Left ventricle myocardium inferior (tissue), 1 donor: ENCODE results near the gene RFC4. TPM values are rescaled to one million over a fixed set of nuclear protein-coding genes. Genes with fewer than 3 reads are reported as not detected.
"Not testable (repeated sequence)": the region's sequence is repeated elsewhere in the genome, so short reads cannot be mapped to it uniquely, and the experiment has no call there.

Experiments
- DNase-seq: peaks from one replicate; pipeline ENCODE4 v3.0.0-alpha.2; 2020
- H3K27ac ChIP-seq: fragments of 200-600 bp; replicated peaks from 2 replicates; pipeline ENCODE4 v1.8.0; 2021
- H3K27me3 ChIP-seq: fragments of 200-600 bp; 2 replicates; pipeline ENCODE4 v1.8.0; 2021; ENCODE audit warnings: low read depth
- H3K36me3 ChIP-seq: fragments of 200-600 bp; 2 replicates; pipeline ENCODE4 v1.8.0; 2021
- H3K4me1 ChIP-seq: fragments of 200-600 bp; 2 replicates; pipeline ENCODE4 v1.8.0; 2021
- H3K4me3 ChIP-seq: fragments of 200-600 bp; 2 replicates; pipeline ENCODE4 v1.8.0; 2021; ENCODE audit warnings: mild to moderate bottlenecking, moderate library complexity
- H3K9me3 ChIP-seq: fragments of 200-600 bp; replicated peaks from 2 replicates; pipeline ENCODE4 v1.8.0; 2021
- CTCF ChIP-seq: fragments of 200-600 bp; IDR thresholded peaks from 2 replicates; pipeline ENCODE4 v1.8.0; 2021; ENCODE audit warnings: antibody characterized with exemption, mild to moderate bottlenecking, borderline replicate concordance
- intact Hi-C: fragments of 100-400 bp; cut with micrococcal nuclease; formaldehyde crosslinking; loops from one replicate; pipeline ENCODE4 v1.11.0; 2022
- total RNA-seq: library from RNA; stranded (reverse); fragmentation: NEBNext Ultra II Directional; extraction: Animal tissue kit (Norgen Biotek cat#: 25700); gene quantifications from one replicate; pipeline ENCODE4 v1.2.1, GENCODE V29; 2021
- donor health status: DM: no; HTN: yes; CAD: no; lungs with severe emphysema.

RFC4 gene
- total RNA-seq, 1 donor from 2014 or later: 9.6 TPM

- Histone ChIP-seq H3K9me3 (no peaks in the 10 kb centered on the region), H3K27me3 (peaks cover 8% of the 10 kb centered on the region), H3K27ac (no peak overlapping the region), H3K4me3 (no peak overlapping the region), H3K4me1 (no peaks in the 10 kb centered on the region), H3K36me3 (no peaks in the 10 kb centered on the region)
- no peak for DNase-seq
- intact Hi-C loops: no loop called here
- TF ChIP-seq CTCF: no peak
These were observed 12.2 kb upstream of the RFC4 start for GRCh38 chr3:186818516-186818915.

GRCh38 chr3:186815435-186815834 is 9.2 kb upstream of the RFC4 start:
- intact Hi-C loops: no loop called here

GRCh38 chr3:186814100-186814499 is 7.8 kb upstream of the RFC4 start:
- Histone ChIP-seq H3K36me3 (no peaks in the 10 kb centered on the region), H3K4me3 (no peak overlapping the region), H3K4me1 (no peaks in the 10 kb centered on the region), H3K27me3 (peaks cover 21% of the 10 kb centered on the region), H3K27ac (no peak overlapping the region), H3K9me3 (no peaks in the 10 kb centered on the region)
- intact Hi-C loops: no loop called here
- DNase-seq: no peak
- TF ChIP-seq CTCF: no peak

More at GRCh38 chr3:186815435-186815834, 9.2 kb upstream of the RFC4 start:
- no peak for DNase-seq
- H3K27me3 ChIP-seq: peaks cover 21% of the 10 kb centered on the region
- no peak for TF ChIP-seq CTCF
- no peak overlapping the region for H3K27ac ChIP-seq
- H3K4me1 ChIP-seq: no peaks in the 10 kb centered on the region
- H3K9me3 ChIP-seq: no peaks in the 10 kb centered on the region
- H3K36me3 ChIP-seq: no peaks in the 10 kb centered on the region
- H3K4me3 ChIP-seq: no peak overlapping the region

GRCh38 chr3:186811313-186811712 is 5.0 kb upstream of the RFC4 start:
- Histone ChIP-seq H3K27me3 (peaks cover 21% of the 10 kb centered on the region), H3K4me1 (peaks cover 11% of the 10 kb centered on the region)
- H3K36me3 ChIP-seq, DNase-seq, H3K4me3 ChIP-seq, H3K27ac ChIP-seq, intact Hi-C loops, H3K9me3 ChIP-seq: not testable (repeated sequence)

GRCh38 chr3:186810336-186810996 is 4.2 kb upstream of the RFC4 start:
- intact Hi-C loops: no loop called here
- Histone ChIP-seq H3K4me1 (peaks cover 19% of the 10 kb centered on the region), H3K27ac (no peak overlapping the region), H3K27me3 (peaks cover 21% of the 10 kb centered on the region), H3K36me3 (no peaks in the 10 kb centered on the region), H3K4me3 (no peak overlapping the region), H3K9me3 (no peaks in the 10 kb centered on the region)
- DNase-seq: no peak
- no peak for TF ChIP-seq CTCF

- H3K9me3 ChIP-seq: no peaks in the 10 kb centered on the region
- H3K36me3 ChIP-seq: peaks cover 9% of the 10 kb centered on the region
- H3K27ac ChIP-seq: peak overlapping the region; percentile 88
- intact Hi-C loops: no loop called here
- DNase-seq: no peak
- no peak for TF ChIP-seq CTCF
- peak overlapping the region; percentile 92 for H3K4me3 ChIP-seq
- H3K4me1 ChIP-seq: peaks cover 24% of the 10 kb centered on the region
- H3K27me3 ChIP-seq: peaks cover under 1% of the 10 kb centered on the region
These were observed 949 bp upstream of the RFC4 start for GRCh38 chr3:186807231-186807630.

GRCh38 chr3:186803447-186803846 is 2.8 kb downstream of the RFC4 start:
- H3K27me3 ChIP-seq, H3K4me3 ChIP-seq, DNase-seq, intact Hi-C loops, H3K27ac ChIP-seq, H3K9me3 ChIP-seq: not testable (repeated sequence)
- Histone ChIP-seq H3K4me1 (peaks cover 24% of the 10 kb centered on the region), H3K36me3 (peaks cover 23% of the 10 kb centered on the region)
